ENCODE data around the gene ARSB.

DNA sequence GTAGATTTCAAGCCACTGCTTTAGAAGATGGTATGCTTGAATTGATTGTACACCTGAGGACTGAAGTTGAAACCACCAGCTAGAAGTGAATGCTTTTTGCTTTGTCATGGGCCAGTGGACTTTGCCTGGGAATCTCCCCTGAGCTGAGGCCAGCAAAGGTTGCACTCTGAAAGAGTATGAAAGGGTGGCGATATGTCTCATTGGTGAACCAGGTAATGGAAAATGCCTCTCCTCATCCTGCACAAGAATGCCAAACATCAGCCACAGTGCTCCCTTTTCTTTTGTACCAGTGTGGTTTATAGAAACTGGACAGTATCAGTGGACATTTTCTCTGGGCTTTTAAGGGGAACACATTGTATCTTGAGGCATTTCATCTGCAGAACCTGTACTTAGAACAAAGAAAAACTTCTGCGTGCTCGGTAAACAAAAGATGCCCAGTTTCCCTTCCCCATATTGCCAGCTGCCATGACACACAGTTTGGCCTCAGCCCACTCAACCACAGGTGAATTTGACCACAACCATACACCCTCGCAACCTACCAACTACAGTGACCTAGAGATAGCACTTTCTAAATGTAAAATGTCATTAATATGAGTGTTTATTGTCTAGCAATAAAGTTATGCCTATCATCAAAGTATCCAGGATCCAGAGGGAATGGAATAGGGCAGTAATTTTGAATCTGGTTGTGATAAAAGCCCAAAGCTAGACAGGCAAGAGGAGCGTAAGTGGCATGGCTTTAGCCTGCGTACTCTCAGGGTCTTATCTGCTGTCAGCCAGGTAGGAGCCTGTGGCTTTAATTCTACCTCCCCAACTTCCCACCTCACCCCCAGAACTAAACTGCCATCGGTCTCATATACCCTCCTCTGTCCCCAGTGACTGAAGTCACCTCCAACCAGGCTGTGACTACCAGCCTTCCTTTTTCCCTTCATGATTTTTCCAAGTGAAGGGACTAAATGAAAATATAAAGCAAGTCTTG, 257.0 kb downstream of the ARSB start:
- no peak for TF ChIP-seq POLR2A (IDR thresholded peaks at IDR 0.05)
- TF ChIP-seq, protein P1, sequence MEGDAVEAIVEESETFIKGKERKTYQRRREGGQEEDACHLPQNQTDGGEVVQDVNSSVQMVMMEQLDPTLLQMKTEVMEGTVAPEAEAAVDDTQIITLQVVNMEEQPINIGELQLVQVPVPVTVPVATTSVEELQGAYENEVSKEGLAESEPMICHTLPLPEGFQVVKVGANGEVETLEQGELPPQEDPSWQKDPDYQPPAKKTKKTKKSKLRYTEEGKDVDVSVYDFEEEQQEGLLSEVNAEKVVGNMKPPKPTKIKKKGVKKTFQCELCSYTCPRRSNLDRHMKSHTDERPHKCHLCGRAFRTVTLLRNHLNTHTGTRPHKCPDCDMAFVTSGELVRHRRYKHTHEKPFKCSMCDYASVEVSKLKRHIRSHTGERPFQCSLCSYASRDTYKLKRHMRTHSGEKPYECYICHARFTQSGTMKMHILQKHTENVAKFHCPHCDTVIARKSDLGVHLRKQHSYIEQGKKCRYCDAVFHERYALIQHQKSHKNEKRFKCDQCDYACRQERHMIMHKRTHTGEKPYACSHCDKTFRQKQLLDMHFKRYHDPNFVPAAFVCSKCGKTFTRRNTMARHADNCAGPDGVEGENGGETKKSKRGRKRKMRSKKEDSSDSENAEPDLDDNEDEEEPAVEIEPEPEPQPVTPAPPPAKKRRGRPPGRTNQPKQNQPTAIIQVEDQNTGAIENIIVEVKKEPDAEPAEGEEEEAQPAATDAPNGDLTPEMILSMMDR (IDR thresholded peaks at IDR 0.05), result no peak
